Measurements from ENCODE around the gene APOB. TPM values are rescaled to one million over a fixed set of nuclear protein-coding genes. Genes with fewer than 3 reads are reported as not detected.

APOB gene
- total RNA-seq, result under 0.01 and 0.09 TPM in 2 replicates

- no peak for DNase-seq
Measured at GRCh38 chr2:21043744-21044532, at the start of gene APOB. Gene APOB, minus strand, starts transcription at chr2:21044073. Its CDS starts 128 bp downstream, at chr2:21043945.

- no peak for DNase-seq
Measured at GRCh38 chr2:21092308-21092869, 48.5 kb upstream of the APOB start.

- no peak for DNase-seq
Measured at GRCh38 chr2:21084401-21084800, 40.5 kb upstream of the APOB start.

GRCh38 chr2:21083482-21083881, 39.6 kb upstream of the APOB start:
- no peak for DNase-seq

- no peak for DNase-seq
Measured at GRCh38 chr2:21078296-21078695, 34.4 kb upstream of the APOB start.

- no peak for DNase-seq
Measured at GRCh38 chr2:21072477-21073242, 28.8 kb upstream of the APOB start.

GRCh38 chr2:21070341-21071257, 26.7 kb upstream of the APOB start:
- DNase-seq, result peak; percentile 22

GRCh38 chr2:21069746-21070340, 26.0 kb upstream of the APOB start:
- no peak for DNase-seq

GRCh38 chr2:21067859-21068537, 24.1 kb upstream of the APOB start:
- no peak for DNase-seq

- DNase-seq, result no peak
Measured at GRCh38 chr2:21067125-21067524, 23.3 kb upstream of the APOB start.

- DNase-seq, result no peak
Measured at GRCh38 chr2:21059885-21060610, 16.2 kb upstream of the APOB start.

GRCh38 chr2:21057097-21057496, 13.2 kb upstream of the APOB start:
- DNase-seq, result no peak

GRCh38 chr2:21055879-21056790, 12.3 kb upstream of the APOB start:
- DNase-seq, result no peak

- no peak for DNase-seq
Measured at GRCh38 chr2:21055451-21055850, 11.6 kb upstream of the APOB start.

- no peak for DNase-seq
Measured at GRCh38 chr2:21054011-21054410, 10.1 kb upstream of the APOB start.

- DNase-seq, result no peak
Measured at GRCh38 chr2:21052044-21052443, 8.2 kb upstream of the APOB start.

GRCh38 chr2:21050164-21050563, 6.3 kb upstream of the APOB start:
- no peak for DNase-seq

GRCh38 chr2:21047141-21048009, 3.5 kb upstream of the APOB start:
- DNase-seq, result no peak

- no peak for DNase-seq
Measured at GRCh38 chr2:21046506-21046905, 2.6 kb upstream of the APOB start.

All from dermis blood vessel endothelial cell (primary cell).